Pulmonary artery endothelial cell (primary cell): Measurements from ENCODE around the gene TRPM2. TPM values are rescaled to one million over a fixed set of nuclear protein-coding genes. Genes with fewer than 3 reads are reported as not detected.

ENCODE experiments used
- DNase-seq: peaks from one replicate; pipeline ENCODE4 v3.0.0-alpha.2; 2011; ENCODE audit warnings: low read depth, low spot score
- total RNA-seq: library from RNA; depleted of rRNA; stranded (reverse); fragments of >200 nt; gene quantifications from 2 replicates; pipeline ENCODE4 v1.2.3, GENCODE V29; 2014

Gene TRPM2
- total RNA-seq, 1 donor from 2014 or later: not detected

GRCh38 chr21:44322621-44323325, 30.6 kb upstream of the TRPM2 start:
- no peak for DNase-seq

- no peak for DNase-seq
Measured at GRCh38 chr21:44323591-44323990, 29.8 kb upstream of the TRPM2 start.

GRCh38 chr21:44324106-44324853, 29.1 kb upstream of the TRPM2 start:
- DNase-seq: no peak

- DNase-seq: no peak
Measured at GRCh38 chr21:44324854-44325107, 28.6 kb upstream of the TRPM2 start.

GRCh38 chr21:44325386-44326271, 27.8 kb upstream of the TRPM2 start:
- no peak for DNase-seq

GRCh38 chr21:44326272-44326647, 27.2 kb upstream of the TRPM2 start:
- no peak for DNase-seq

- no peak for DNase-seq
Measured at GRCh38 chr21:44326716-44327602, 26.5 kb upstream of the TRPM2 start.

- DNase-seq: no peak
Measured at GRCh38 chr21:44327603-44327974, 25.8 kb upstream of the TRPM2 start.

- DNase-seq: no peak
Measured at GRCh38 chr21:44328242-44328895, 25.1 kb upstream of the TRPM2 start.

- no peak for DNase-seq
Measured at GRCh38 chr21:44329086-44329889, 24.1 kb upstream of the TRPM2 start.

- no peak for DNase-seq
Measured at GRCh38 chr21:44329971-44330681, 23.3 kb upstream of the TRPM2 start.

GRCh38 chr21:44330698-44331097, 22.7 kb upstream of the TRPM2 start:
- DNase-seq: no peak

- DNase-seq: no peak
Measured at GRCh38 chr21:44331209-44331608, 22.2 kb upstream of the TRPM2 start.

GRCh38 chr21:44331650-44332307, 21.6 kb upstream of the TRPM2 start:
- DNase-seq: no peak

- no peak for DNase-seq
Measured at GRCh38 chr21:44332383-44332782, 21.0 kb upstream of the TRPM2 start.

GRCh38 chr21:44332965-44333364, 20.5 kb upstream of the TRPM2 start:
- DNase-seq: no peak

GRCh38 chr21:44333509-44334328, 19.7 kb upstream of the TRPM2 start:
- no peak for DNase-seq
